ENCODE measurements around the gene NAGA.

Gene NAGA

GRCh38 chr22:42056757-42057511 is 13.7 kb downstream of the NAGA start:
- H3K27ac ChIP-seq, result no peak overlapping the region
- TF ChIP-seq ZFX (IDR thresholded peaks at IDR 0.05), result no peak
- TF ChIP-seq CTCF (conservative IDR thresholded peaks at IDR 0.05), result no peak

- no peak overlapping the region for H3K27ac ChIP-seq
- no peak for TF ChIP-seq CTCF (conservative IDR thresholded peaks at IDR 0.05)
- no peak for TF ChIP-seq ZFX (IDR thresholded peaks at IDR 0.05)
These were observed 17.8 kb downstream of the NAGA start for GRCh38 chr22:42052765-42053164.

GRCh38 chr22:42050641-42051180 is 19.9 kb downstream of the NAGA start:
- H3K27ac ChIP-seq, result no peak overlapping the region
- TF ChIP-seq CTCF (conservative IDR thresholded peaks at IDR 0.05) (no peak), ZFX (IDR thresholded peaks at IDR 0.05) (no peak)

GRCh38 chr22:42041784-42042183 is 28.8 kb downstream of the NAGA start:
- TF ChIP-seq ZFX (IDR thresholded peaks at IDR 0.05) (no peak), CTCF (conservative IDR thresholded peaks at IDR 0.05) (no peak)
- no peak overlapping the region for H3K27ac ChIP-seq

GRCh38 chr22:42039271-42039670 is 31.3 kb downstream of the NAGA start:
- no peak overlapping the region for H3K27ac ChIP-seq
- TF ChIP-seq ZFX (IDR thresholded peaks at IDR 0.05) (no peak), CTCF (conservative IDR thresholded peaks at IDR 0.05) (no peak)

- TF ChIP-seq CTCF (conservative IDR thresholded peaks at IDR 0.05), result no peak
- no peak overlapping the region for H3K27ac ChIP-seq
These were observed 35.4 kb downstream of the NAGA start for GRCh38 chr22:42035256-42035655.

- H3K27ac ChIP-seq, result no peak overlapping the region
- no peak for TF ChIP-seq ZFX (IDR thresholded peaks at IDR 0.05)
- TF ChIP-seq CTCF (conservative IDR thresholded peaks at IDR 0.05), result no peak
These were observed 37.1 kb downstream of the NAGA start for GRCh38 chr22:42033263-42034181.

Measured in C4-2B (cell line).